NCI-H82 (cell line): ENCODE results near the gene TNKS1BP1.
"Not testable (repeated sequence)": the region's sequence is repeated elsewhere in the genome, so short reads cannot be mapped to it uniquely, and the experiment has no call there.

Source experiments
- DNase-seq: peaks from one replicate; lab custom pipeline; 2025; lab: John Stamatoyannopoulos, UW

Gene TNKS1BP1

GRCh38 chr11:57354699-57355098 lies 29.9 kb upstream of the TNKS1BP1 start:
- peak; percentile 71 for DNase-seq

DNA sequence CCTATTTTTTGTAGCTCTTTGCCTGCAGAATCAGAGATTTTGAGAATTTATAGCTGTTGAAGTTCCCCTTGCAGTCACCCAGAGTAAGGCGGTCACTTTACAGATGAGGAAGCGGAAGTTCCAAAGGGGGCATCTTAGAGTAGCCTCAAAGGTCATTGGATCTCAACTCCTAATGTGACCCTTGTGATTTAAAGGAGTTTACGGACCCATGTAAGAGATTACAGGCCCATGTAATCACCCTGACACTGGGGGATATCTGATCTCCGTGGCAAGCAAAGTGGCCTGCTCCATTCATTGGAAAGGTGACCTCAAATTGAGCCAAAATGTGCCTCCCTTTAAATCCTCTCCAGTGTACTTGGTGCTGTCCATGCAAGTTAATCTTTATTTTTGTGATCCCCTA lies 29.1 kb upstream of the TNKS1BP1 start:
- DNase-seq = peak; percentile 26

- DNase-seq = peak; percentile 32
Observed at GRCh38 chr11:57353446-57353845, 28.7 kb upstream of the TNKS1BP1 start.

DNA sequence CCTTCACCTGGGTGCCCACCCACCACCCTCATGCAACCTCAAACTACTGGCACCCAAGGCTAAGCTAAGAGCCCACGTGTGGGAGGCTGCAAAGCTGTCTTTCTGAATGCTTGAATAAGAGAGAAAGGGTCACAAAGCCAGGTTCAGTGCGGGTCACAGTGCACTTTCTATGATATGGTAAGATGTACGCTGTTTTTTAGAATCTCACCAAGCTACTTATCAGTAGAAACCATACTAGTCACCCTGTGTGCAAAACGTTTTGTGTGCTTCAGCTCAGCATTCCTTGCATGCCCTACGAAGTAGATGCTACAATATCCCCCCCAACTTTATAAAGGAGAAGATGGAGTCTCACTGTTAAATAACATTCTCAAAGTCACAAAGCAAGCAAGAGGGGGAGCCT lies 28.3 kb upstream of the TNKS1BP1 start:
- DNase-seq = no peak

- no peak for DNase-seq
Observed at GRCh38 chr11:57349491-57350274, 24.9 kb upstream of the TNKS1BP1 start.

DNA sequence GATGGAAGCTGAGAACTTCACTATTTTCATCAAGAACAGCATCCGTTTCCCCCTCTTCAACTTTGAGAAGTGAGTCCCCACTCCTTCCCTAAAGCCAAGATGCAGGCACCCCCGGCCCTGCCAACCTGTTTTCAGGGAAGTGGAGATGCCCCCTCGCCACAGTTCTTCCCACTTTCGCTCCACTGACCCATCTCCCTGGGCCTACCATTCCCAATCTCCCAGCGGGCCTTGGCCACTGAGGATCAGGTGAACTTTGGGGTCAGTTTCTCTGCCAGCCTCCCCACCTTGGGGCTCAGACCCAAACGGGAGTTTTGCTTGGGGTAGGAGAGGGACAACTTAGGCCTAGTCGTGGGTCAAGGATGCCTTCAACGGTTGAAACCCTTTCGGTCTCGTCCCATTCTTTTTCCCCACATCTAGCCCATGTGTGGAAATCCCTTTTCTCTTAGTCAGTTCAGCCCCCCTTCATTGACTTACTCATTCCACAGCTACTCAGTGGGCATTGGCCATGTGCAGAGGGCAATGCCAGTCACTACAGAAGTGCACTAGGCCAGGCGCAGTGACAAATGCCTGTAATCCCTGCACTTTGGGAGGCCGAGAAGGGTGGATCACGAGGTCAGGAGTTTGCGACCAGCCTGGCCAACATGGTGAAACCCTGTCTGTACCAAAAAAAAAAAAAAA lies 24.0 kb upstream of the TNKS1BP1 start:
- DNase-seq = no peak

DNA sequence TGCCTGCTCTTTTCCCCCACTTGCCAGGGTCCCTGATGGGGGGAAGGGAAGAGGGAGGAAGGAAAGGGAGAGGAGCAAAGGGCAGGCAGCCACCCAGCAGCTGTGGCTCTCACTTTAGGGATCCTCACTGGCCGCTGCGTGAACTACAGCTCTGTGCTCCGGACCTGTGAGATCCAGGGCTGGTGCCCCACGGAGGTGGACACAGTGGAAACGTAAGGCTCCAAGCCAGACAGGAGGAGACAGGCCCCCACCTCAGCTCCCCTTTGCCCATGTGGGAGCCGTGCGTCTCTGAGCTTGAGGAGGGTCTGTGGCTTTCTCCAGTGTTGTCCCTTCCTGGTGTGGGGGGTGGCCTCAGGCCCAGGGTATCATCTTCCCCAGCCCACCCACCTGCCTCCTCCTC lies 23.3 kb upstream of the TNKS1BP1 start:
- DNase-seq = peak; percentile 8

DNA sequence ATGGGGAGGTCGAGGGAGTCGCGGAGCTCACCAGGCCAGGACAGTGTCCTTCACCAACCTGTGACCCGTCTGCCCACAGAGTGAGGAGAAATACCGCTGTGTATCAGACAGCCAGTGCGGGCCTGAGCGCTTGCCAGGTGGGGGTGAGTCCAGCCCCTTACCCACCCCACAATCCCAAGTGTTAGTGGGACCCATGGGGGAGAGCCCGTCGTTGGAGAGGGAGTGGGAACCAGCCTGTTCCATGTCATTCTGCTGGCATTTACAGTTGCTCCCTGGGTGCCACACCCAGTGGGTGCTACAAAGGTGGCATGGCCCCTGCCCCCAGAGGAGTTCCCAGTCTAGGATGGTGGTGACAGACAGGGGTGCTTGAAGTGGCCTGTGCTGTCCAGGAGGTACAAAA lies 22.6 kb upstream of the TNKS1BP1 start:
- DNase-seq = no peak

DNA sequence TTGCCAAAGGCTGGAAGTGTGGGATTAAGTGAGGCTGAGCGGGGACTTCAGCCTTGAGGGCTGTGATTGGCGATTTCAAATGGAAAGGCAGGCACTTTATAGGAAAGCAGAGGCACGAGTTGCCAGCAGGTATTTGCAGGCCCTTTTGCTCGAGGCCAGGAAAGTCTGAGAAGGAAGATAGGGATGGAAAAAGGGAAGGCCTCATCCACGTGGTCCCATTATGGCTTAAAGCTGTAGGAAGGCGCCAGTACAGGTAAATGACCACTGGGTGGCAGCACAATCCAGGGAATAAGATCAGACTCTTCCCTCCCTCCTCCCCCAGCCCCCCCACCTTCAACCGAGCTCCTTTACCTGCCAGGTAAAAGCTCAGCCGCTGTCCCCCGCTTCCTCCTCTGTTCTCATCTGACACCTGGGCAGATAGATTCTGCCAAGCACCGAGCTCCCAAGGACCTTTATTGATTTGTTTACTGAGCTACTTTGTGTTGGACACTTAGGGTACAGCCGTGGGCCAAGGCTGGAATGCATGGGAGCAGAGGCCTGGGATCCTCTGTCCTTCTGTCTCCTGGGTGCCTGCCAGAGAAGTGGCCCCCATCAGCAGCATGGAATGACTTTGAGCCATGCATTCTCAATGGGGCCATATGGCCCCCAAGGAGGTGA lies 20.9 kb upstream of the TNKS1BP1 start:
- DNase-seq = peak; percentile 92

- no peak for DNase-seq
Observed at GRCh38 chr11:57344826-57345225, 20.1 kb upstream of the TNKS1BP1 start.

DNA sequence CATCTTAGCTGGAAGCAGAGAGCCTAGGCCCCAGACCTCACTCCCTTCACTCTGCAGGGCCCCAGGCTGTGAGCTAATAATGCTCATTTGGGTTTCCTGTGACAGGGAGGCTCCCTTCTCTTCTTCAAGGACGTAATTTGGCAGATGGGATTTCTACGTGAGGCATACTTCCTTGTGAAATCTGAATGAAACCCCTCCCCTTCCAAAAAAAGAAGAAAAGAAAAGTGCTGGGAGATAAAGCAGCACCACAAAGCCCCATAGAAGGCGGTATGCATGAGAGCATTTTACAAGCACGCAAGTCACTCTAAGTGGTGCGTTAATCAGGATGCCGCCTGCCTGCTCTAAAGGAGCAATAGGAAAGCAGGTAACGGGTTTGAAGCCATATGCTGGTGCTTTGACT lies 19.1 kb upstream of the TNKS1BP1 start:
- peak; percentile 68 for DNase-seq

GRCh38 chr11:57342702-57343101 lies 17.9 kb upstream of the TNKS1BP1 start:
- DNase-seq = no peak

GRCh38 chr11:57341250-57341808 lies 16.6 kb upstream of the TNKS1BP1 start:
- DNase-seq = no peak

- peak; percentile 91 for DNase-seq
Observed at GRCh38 chr11:57340039-57340615, 15.4 kb upstream of the TNKS1BP1 start.

DNA sequence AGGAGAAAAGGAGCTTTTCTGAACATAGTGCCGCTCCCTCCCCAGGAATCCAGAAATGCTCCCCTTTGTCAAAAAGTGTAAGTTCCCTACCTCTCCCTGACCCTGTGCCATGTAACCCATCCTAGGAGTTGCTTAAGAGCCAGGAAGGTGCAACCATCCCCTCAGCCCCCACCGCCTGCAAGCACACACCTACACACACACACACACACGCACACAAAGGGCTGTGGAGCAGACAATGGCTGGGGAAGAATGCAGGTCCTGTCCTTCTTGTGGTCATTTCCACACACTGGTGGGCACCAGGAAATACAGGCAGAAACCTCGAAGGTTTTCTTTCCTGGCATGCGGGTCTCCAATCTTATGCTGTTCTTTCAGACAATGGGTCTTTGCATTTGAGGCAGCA lies 14.6 kb upstream of the TNKS1BP1 start:
- DNase-seq = no peak

DNA sequence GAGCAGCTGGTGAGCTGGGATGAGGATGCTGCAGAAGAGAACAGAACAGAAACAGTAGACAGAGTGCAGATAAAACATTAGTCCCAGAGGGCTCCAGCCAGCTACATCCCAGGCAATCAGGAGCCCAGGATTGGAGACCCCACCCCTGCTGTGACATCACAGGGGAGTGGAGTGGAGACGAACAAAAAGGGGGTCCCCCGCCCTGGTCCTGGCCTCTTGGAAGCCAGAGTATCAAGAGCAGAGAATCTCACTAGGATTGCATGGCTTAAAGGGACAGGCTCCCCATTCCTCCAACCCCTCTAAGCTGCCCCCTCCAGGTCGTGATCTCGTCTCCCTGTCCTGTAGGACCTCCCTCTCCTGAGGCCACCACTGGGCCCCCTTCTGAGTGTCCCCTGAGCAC lies 13.4 kb upstream of the TNKS1BP1 start, which contains the start of gene P2RX3:
P2RX3 (plus strand) TSS at position 211 of the 400 bp plus-strand sequence. CDS start 199 bp downstream, outside the sequence.
- peak; percentile 64 for DNase-seq

DNA sequence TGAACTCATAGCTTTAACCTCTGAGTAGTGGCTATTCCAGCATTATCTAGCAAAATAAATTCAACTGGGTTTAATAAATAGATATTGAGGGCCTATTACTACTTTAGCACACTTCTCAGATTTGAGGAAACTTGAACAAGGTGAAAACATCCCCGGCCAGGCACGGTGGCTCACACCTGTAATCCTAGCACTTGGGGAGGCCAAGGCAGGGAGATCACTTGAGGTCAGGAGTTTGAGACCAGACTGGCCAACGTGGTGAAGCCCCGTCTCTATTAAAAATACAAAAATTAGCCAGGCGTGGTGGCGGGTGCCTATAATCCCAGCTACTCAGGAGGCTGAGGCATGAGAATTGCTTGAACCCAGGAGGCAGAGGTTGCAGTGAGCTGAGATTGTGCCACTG lies 12.1 kb upstream of the TNKS1BP1 start:
- DNase-seq = not testable (repeated sequence)

DNA sequence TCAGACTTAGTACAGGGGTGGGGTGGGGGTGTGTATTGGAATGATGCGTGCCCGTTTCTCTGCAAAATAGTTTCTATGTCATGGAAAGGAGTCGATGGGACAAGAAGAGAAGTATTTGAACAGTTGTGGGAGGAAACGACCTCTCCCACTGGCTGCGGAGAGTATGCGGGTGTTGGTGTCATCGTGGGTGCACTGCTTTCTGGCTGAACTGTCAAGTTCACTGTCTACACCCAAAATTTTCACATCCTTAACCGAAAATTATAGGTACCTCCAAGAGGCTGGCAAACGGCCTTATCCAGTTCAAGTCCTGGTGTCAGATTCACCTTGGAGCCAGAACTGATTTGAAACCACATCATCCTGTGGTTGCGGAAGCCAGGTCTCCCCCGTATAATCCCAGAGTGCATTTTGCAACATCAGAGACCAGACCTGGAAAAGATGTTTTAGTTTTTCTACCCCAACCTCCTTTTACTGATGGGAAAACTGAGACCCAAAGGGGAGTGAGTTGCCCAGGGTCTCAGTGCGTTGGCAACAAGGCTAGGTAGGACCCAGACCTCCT lies 11.4 kb upstream of the TNKS1BP1 start:
- no peak for DNase-seq

DNA sequence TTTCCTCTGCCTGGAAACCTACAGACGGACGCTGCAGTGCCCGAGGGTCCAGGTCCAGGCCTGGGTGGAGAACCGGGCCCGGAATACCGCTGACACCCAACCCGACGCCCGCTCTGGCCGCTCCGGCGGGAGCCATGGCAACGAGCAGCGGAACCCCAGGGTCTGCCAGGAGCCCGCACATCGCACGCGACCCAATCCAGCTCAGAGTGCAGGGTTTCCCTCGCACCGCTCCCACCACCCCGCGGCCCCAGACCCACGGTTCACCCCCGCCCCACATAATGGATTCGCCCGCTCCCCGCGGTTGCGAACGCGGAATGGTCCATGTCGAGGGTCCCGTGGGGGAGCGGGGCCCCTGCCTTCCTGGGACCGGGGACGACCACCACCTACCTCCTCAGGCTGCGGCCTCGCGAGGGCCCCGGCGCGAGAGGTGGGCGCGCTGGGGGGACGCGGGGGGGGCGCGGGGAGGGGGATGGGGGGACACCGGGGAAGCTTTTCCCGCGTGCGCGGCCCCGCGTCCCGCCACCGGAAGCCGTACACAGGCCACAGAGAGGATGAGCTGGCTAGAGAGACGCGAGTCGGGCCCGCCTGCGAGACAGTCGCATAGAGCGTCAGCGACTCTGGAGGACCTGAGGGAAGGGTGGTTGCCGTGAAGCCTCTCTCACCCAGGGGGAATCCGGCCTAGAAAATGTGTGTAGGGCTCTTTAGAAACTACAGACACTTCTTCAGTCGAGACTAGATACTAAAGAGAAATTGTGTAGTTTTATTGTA lies 10.8 kb upstream of the TNKS1BP1 start, which contains the start of gene SSRP1:
SSRP1 (minus strand) TSS at position 550 of the 768 bp plus-strand sequence. CDS start 771 bp downstream, outside the sequence.
- DNase-seq = peak; percentile 92

DNA sequence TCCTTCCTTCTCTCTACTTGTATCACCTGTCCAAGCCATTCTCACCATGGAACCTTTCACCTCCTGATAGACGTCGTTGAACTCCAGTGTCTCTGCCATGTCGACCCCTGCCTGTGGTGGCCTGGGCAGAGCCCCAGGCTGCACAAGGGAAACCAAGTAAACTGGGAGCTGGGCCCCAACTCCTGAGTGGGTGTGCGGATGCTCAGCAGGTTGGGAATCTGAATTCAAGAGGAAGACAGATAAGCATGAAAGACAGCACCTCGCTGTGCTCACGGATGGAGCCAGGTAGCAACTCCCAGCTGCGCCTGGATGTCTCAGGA lies 10.2 kb upstream of the TNKS1BP1 start:
- no peak for DNase-seq
